Measurements from ENCODE around the gene AMBRA1. TPM values are rescaled to one million over a fixed set of nuclear protein-coding genes. Genes with fewer than 3 reads are reported as not detected.

AMBRA1 gene
- polyA plus RNA-seq, 1 donor from 2014 or later: 34.5 TPM

DNA sequence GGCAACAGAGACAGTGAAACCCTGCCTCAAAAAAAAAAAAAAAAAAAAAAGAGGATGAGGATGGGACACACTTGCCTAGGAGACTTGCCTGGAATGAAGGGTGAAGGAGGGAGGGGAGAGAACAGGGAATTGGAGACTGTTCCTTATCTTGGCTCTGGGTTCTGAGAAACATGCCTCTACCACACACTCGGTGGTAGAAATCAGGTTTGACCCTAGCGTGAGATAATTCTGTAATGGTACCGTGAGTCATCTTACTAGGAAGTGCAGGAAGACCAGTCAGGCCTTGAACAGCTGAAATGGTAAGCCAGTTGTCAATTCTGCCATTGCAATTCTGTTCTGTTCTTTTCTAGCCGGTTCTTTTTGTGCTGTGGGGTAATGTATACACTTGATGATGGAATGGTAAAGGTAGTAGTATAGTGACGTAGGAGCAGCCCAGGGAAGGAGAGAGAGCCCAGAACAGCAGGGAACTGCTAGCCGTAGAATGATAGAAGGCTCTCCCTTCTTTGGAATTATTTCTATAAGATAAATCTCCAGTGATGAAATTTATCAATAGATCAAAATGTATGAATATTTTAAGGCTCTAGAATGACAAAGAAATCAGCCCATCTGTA, 3.9 kb upstream of the AMBRA1 start:
- Histone ChIP-seq H3K27me3 (ENCODE audit: insufficient read depth, low read depth, low read length) (no peaks in the 10 kb centered on the region), H3F3A (ENCODE audit: insufficient read depth, low read length, poor library complexity, severe bottlenecking) (no peaks in the 10 kb centered on the region), H3K4me3 (ENCODE audit: low read length) (no peak overlapping the region), H3K4me2 (ENCODE audit: low read length) (no peak overlapping the region), H3K9me2 (ENCODE audit: insufficient read depth, low read length) (no peaks in the 10 kb centered on the region), H3K9ac (ENCODE audit: low read length) (no peak overlapping the region), H3K36me3 (ENCODE audit: insufficient read depth, low read length) (no peaks in the 10 kb centered on the region), H4K20me1 (ENCODE audit: insufficient read depth) (no peaks in the 10 kb centered on the region), H3K9me3 (ENCODE audit: low read length) (no peaks in the 10 kb centered on the region), H3K27ac (ENCODE audit: low read length) (no peak overlapping the region), H3K79me2 (replicated peaks; ENCODE audit: insufficient read depth, low read length) (peaks cover 10% of the 10 kb centered on the region), H2AFZ (ENCODE audit: low read depth, low read length) (no peak overlapping the region)
- TF ChIP-seq, protein P1, sequence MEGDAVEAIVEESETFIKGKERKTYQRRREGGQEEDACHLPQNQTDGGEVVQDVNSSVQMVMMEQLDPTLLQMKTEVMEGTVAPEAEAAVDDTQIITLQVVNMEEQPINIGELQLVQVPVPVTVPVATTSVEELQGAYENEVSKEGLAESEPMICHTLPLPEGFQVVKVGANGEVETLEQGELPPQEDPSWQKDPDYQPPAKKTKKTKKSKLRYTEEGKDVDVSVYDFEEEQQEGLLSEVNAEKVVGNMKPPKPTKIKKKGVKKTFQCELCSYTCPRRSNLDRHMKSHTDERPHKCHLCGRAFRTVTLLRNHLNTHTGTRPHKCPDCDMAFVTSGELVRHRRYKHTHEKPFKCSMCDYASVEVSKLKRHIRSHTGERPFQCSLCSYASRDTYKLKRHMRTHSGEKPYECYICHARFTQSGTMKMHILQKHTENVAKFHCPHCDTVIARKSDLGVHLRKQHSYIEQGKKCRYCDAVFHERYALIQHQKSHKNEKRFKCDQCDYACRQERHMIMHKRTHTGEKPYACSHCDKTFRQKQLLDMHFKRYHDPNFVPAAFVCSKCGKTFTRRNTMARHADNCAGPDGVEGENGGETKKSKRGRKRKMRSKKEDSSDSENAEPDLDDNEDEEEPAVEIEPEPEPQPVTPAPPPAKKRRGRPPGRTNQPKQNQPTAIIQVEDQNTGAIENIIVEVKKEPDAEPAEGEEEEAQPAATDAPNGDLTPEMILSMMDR (IDR thresholded peaks at IDR 0.05; ENCODE audit: poor library complexity, severe bottlenecking): no peak
- TF ChIP-seq RAD21 (conservative IDR thresholded peaks at IDR 0.05): no peak
- no peak for TF ChIP-seq MXI1 (conservative IDR thresholded peaks at IDR 0.05; ENCODE audit: poor library complexity, severe bottlenecking)
- no peak for TF ChIP-seq EZH2 (IDR thresholded peaks at IDR 0.05; ENCODE audit: borderline replicate concordance, insufficient read depth, low read length, poor library complexity, severe bottlenecking)
- TF ChIP-seq, protein P2, sequence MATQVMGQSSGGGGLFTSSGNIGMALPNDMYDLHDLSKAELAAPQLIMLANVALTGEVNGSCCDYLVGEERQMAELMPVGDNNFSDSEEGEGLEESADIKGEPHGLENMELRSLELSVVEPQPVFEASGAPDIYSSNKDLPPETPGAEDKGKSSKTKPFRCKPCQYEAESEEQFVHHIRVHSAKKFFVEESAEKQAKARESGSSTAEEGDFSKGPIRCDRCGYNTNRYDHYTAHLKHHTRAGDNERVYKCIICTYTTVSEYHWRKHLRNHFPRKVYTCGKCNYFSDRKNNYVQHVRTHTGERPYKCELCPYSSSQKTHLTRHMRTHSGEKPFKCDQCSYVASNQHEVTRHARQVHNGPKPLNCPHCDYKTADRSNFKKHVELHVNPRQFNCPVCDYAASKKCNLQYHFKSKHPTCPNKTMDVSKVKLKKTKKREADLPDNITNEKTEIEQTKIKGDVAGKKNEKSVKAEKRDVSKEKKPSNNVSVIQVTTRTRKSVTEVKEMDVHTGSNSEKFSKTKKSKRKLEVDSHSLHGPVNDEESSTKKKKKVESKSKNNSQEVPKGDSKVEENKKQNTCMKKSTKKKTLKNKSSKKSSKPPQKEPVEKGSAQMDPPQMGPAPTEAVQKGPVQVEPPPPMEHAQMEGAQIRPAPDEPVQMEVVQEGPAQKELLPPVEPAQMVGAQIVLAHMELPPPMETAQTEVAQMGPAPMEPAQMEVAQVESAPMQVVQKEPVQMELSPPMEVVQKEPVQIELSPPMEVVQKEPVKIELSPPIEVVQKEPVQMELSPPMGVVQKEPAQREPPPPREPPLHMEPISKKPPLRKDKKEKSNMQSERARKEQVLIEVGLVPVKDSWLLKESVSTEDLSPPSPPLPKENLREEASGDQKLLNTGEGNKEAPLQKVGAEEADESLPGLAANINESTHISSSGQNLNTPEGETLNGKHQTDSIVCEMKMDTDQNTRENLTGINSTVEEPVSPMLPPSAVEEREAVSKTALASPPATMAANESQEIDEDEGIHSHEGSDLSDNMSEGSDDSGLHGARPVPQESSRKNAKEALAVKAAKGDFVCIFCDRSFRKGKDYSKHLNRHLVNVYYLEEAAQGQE (IDR thresholded peaks at IDR 0.05; ENCODE audit: borderline replicate concordance): no peak

DNA sequence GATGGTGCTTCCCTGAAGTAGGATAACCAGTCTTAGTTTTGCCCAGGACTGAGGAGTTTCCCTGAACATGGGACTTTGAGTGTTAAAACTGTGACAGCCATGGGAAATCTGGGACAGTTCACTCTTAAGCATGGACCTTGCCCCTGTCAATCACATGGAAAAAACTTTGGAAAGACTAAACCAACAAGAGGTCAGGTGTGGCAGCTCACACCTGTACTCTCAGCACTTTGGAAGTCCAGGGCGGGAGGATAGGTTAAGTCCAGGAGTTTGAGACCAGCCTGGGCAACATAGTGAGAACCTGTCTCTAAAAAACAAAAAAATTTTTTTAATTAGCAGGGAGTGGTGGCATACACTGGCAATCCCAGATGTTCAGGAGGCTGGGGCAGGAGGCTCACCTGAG, 3.3 kb upstream of the AMBRA1 start:
- H3K9ac ChIP-seq (ENCODE audit: low read length): no peak overlapping the region
- H3K4me3 ChIP-seq (ENCODE audit: low read length): no peak overlapping the region
- no peaks in the 10 kb centered on the region for H3K27me3 ChIP-seq (ENCODE audit: insufficient read depth, low read depth, low read length)

More for the DNA sequence above, 3.3 kb upstream of the AMBRA1 start:
- no peaks in the 10 kb centered on the region for H4K20me1 ChIP-seq (ENCODE audit: insufficient read depth)
- TF ChIP-seq MXI1 (conservative IDR thresholded peaks at IDR 0.05; ENCODE audit: poor library complexity, severe bottlenecking) (no peak), TAF1 (IDR thresholded peaks at IDR 0.05; ENCODE audit: low read depth) (no peak), RAD21 (conservative IDR thresholded peaks at IDR 0.05) (no peak), EP300 (conservative IDR thresholded peaks at IDR 0.05; ENCODE audit: poor library complexity, severe bottlenecking) (no peak), EZH2 (IDR thresholded peaks at IDR 0.05; ENCODE audit: borderline replicate concordance, insufficient read depth, low read length, poor library complexity, severe bottlenecking) (no peak), SMC3 (conservative IDR thresholded peaks at IDR 0.05; ENCODE audit: poor library complexity) (no peak), POLR2AphosphoS5 (IDR thresholded peaks at IDR 0.05) (no peak)
- TF ChIP-seq, protein P1 (IDR thresholded peaks at IDR 0.05; ENCODE audit: poor library complexity, severe bottlenecking): no peak
- TF ChIP-seq, protein P2 (IDR thresholded peaks at IDR 0.05; ENCODE audit: borderline replicate concordance): no peak
- H3K4me2 ChIP-seq (ENCODE audit: low read length): no peak overlapping the region
- no peaks in the 10 kb centered on the region for H3K9me2 ChIP-seq (ENCODE audit: insufficient read depth, low read length)
- no peaks in the 10 kb centered on the region for H3K9me3 ChIP-seq (ENCODE audit: low read length)
- no peak overlapping the region for H2AFZ ChIP-seq (ENCODE audit: low read depth, low read length)
- no peaks in the 10 kb centered on the region for H3K36me3 ChIP-seq (ENCODE audit: insufficient read depth, low read length)
- no peak overlapping the region for H3K27ac ChIP-seq (ENCODE audit: low read length)
- H3F3A ChIP-seq (ENCODE audit: insufficient read depth, low read length, poor library complexity, severe bottlenecking): no peaks in the 10 kb centered on the region
- peaks cover 15% of the 10 kb centered on the region for H3K79me2 ChIP-seq (replicated peaks; ENCODE audit: insufficient read depth, low read length)

Data from neural cell (in vitro differentiated cells).